SK-N-MC (cell line): ENCODE results near the gene AIP.

Experiments used
- EZH2 ChIP-seq: fragments of 200-600 bp; sonication (generic); IDR thresholded peaks from one replicate; pipeline ENCODE4 v1.6.1; 2017; ENCODE audit warnings: antibody characterized with exemption
- POLR2AphosphoS5 ChIP-seq: IDR thresholded peaks from 2 replicates; pipeline ENCODE4 v1.6.1; 2012; ENCODE audit warnings: mild to moderate bottlenecking, low read depth, low read length, borderline replicate concordance

DNA sequence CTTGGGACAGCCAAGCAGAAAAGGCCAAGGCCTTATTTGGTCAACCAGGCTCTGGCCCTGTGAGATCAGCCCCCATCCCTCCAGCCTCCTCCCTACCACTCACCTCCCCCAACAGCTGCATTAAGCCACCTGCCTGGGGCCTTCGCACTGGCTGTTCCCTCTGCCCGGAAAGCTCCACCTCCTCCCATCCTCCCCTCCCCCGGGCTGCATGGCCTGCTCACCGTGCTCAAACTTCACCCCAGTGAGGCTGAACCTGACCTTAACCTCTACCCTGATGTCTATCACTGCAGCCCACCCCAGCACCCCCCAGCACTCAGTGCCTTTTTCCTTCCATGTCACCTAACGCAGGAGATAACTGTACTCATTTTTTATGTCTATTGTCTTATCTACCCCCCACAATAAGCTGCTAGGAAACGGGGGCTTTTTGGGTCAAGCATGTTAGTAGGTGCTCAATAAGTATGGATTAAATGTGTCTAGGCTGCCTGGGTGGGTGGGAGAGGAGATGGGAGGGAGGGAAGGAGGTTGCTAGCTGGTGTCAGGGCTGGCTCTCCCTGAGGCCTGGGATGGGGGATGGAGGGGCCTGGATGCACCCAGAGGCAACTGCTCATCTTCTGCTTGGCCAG, 46.3 kb upstream of the AIP start:
- TF ChIP-seq EZH2 (no peak), POLR2AphosphoS5 (no peak)
